ENCODE results near the gene CD247.

DNA sequence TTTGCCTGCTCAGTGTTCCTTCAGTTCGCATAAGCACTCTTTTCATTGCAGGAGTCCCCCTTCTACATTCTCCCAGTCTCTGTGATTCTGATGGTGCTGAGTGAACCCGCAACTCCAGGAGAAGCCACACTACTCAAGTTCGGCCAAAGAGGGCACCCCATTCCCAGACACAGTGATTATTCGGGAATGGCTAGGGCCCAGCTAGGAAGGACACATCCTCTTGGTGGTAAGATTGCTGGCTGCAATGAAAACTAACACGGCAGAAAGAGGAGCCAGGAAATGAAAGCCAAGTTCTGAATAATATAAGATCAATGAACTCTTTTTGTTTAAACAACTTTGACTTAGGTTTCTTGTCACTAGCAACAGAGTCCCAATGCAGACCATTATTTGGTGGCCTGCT lies 20.3 kb upstream of the CD247 start:
- TF ChIP-seq ZNF445 (CRISPR knock-in tag; IDR thresholded peaks at IDR 0.05; ENCODE audit: low read depth) (no peak), EGR1 (conservative IDR thresholded peaks at IDR 0.05) (no peak), FOSL1 (tag; conservative IDR thresholded peaks at IDR 0.05) (no peak), MEF2D (tag; conservative IDR thresholded peaks at IDR 0.05; ENCODE audit: low read depth) (no peak), HDAC2 (IDR thresholded peaks at IDR 0.05) (no peak)
